Germinal center (tissue), 1 donor: ENCODE measurements around the gene POLR3B.
"Not testable (repeated sequence)": the region's sequence is repeated elsewhere in the genome, so short reads cannot be mapped to it uniquely, and the experiment has no call there.

ENCODE experiments used
- DNase-seq: peaks from one replicate; pipeline ENCODE4 v3.0.0; 2012; ENCODE audit warnings: mixed read lengths, low spot score

The POLR3B gene

DNA sequence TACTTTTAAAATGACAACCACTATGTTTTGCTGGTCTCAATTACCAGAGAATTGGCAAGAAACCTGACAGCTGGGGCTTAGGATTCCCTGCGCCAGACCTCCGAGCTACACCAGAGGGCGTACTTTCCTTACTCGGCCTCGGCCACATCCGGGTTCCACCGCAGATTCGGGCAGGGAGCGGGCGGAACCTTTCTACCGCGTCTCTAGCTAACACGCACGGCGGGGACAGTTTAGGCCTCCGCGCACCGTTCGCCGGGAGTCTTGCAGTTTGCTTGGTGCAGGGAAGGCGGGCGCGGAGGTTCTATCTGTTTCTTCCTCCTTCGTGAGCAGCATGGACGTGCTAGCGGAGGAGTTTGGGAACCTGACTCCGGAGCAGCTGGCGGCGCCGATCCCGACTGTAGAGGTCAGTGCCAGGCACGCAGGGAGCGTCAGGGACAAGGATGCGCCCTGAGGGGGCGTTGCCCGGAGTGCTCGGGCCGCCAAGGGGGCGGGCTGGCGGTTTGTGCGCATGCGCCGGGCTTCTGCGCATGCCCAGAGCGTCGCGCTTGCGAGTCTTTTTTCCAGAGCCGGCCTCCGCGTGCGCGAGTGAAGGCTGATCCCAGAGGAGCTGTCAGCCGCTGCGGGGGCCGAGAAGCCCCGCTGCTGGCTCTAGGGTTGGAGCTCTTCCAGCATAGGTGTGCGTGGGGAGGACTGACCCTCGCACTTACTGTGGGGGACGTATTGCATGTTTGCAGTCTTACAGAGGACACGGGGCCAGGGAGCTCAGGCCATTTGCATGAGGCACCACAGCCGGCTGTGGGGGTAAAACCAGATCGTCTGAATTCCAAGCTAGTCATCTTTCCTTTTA, at the start of gene POLR3B:
POLR3B (plus strand) TSS at position 200 of the 847 bp plus-strand sequence; CDS start at position 332, 132 bp downstream.
- DNase-seq, result peak; percentile 95

DNA sequence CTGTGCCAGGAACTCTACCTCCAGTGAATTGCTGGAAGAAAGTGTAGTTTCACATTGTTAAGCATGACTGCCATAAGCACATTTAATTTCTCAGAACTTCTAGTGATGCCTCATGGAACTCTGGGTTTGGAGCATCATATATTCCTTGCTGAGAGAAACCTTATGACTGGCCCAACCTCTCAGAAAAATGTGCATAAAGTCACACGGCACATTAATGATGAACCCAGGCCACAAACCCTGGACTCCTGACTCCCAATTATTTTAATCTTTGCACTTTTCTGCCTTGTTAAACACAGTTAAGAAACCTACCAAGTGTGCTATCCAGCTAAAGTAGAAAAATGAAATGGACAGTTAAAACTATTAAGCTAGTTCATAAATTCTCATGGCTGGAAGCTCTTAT, 49.4 kb upstream of the POLR3B start:
- DNase-seq, result no peak

DNA sequence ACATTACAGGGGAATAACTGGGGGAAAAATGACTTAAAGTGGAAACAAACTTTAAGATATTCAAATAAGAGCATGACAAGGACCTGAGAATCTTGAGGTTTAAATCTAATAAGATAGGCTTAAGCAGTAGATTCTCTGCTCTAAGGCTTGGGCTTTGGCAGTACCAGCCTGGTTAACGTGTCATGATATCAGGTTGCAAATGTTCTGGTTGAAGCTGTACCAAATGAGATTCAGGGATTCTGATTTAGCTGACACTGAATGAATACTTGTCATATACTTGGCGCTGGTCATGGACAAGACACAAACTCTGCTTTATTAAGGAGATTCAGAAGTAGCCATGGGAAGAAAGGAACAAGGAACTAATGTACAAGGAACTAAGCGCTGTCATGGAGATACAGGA, 48.9 kb upstream of the POLR3B start:
- DNase-seq, result no peak

DNA sequence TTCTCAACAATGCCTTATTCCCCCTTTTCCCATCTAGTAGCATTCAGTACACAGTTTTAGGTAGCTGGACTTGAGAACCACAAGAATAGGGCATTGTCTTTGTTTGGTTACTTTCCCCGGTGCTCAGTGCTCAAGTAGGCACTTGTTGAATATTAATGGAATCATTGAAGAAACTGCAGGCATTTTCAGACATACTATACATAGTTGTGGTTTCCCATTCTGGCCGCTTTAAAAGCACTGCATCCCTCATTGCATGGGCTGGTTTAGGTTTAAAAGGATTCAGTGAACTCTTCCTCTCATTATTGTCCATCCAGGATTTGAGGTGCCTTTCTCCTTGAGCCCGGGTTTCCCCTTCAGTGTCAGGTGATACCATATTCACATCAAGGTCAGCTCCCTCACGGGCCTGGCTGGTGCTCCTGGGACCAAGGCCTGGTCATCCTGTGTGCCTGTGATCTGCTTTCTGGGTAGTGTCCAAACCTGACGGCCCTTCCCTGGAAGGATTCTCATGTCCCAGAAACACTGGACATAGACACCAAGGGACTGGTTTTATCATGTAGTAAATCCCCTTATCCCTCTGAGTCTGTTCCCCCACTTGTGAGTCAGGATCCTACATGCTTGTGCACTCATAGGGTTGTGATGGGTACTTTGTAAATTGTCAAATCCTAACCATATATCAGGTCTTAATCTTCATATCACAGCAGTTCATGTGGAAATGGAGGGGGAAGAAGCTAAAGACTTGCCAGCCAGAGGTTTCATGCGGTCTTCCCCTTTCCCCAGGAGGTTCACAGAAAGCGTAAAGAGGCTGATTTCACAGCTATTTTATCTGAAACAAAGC, 47.7 kb upstream of the POLR3B start:
- DNase-seq, result no peak

DNA sequence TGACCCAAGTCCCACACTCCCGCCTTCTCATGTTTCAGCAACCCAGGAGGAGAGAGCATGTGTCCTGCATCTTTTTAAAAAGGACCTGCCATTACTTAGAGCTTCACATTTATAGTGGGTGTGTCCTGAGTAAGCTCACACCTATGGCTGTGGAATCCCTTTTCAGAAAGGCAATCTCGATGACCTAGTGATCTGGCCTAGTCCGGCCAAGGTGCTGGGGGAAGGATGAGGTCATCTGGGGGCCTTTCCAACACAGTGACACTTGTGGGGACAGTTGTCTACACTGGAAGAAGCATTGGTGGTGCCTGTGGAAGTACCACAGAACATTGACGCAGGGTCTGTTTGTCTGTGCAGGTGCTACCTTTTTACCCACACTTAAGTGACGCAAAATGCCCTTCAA, 46.9 kb upstream of the POLR3B start:
- DNase-seq, result no peak

DNA sequence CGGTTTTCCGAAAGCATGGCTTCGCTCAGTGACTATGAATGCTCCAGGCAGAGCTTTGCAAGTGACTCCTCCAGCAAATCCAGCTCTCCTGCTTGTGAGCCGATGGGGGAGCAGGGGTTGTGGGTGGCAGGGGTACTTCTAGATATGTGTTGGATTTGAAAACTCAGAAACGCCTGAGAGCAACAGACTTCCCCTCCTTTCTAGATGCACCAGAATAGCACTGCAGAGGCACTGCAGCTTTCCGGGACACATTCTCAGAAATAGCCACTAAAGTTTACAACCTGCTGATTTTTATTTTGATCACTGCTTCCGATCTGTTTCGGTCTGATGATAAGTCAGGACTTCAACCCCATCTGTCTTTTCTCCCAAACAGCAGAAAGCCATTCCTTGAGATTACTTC, 46.4 kb upstream of the POLR3B start:
- DNase-seq, result no peak

DNA sequence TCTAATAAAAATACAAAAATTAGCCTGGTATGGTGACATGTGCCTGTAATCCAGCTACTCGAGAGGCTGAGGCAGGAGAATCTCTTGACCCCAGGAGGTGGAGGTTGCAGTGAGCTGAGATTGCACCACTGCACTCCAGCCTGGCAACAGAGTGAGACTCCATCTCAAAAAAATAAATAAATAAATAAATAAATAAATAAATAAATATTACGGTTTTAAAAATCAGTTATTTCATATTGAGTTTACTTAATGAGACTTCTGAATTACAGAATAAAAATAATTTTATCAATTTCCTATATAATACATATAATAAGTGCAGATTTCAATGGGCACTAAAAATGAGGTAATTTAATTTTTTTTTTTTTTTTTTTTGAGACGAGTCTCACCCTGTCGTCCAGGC, 44.1 kb upstream of the POLR3B start:
- DNase-seq, result not testable (repeated sequence)

- no peak for DNase-seq
These were observed 42.0 kb upstream of the POLR3B start for GRCh38 chr12:106315523-106315922.

DNA sequence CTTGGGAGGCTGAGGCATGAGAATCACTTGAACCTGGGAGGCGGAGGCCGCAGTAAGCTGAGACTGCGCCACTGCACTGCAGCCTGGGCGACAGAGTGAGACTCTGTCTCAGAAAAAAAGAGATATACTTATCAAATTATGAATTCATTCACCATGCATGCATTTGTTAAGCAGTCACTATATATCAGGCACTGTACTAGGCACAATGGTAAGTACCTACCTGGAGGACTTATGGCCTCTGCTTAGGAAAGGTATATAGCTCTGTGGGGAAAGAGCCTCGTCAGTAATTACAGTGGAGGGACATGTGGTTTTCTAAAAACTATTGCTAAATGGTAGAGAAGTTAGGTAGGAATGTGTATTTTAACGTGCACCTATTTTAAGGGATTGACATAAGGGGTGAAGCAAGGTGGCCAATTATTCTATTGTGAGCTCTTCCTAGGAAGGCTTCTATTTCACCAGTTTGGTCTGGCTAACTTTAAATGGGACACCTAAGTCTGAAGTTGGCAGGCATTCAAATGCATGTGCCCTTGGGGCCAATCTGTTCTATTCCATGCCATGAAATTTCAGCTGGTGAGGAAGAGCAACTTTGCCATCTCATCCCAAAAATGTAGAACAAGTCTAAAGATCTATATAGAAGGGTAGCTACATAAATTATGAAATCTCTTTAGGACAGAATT, 40.0 kb upstream of the POLR3B start:
- no peak for DNase-seq

GRCh38 chr12:106321139-106321850, 36.3 kb upstream of the POLR3B start:
- no peak for DNase-seq

GRCh38 chr12:106323537-106323936, 34.0 kb upstream of the POLR3B start:
- no peak for DNase-seq

DNA sequence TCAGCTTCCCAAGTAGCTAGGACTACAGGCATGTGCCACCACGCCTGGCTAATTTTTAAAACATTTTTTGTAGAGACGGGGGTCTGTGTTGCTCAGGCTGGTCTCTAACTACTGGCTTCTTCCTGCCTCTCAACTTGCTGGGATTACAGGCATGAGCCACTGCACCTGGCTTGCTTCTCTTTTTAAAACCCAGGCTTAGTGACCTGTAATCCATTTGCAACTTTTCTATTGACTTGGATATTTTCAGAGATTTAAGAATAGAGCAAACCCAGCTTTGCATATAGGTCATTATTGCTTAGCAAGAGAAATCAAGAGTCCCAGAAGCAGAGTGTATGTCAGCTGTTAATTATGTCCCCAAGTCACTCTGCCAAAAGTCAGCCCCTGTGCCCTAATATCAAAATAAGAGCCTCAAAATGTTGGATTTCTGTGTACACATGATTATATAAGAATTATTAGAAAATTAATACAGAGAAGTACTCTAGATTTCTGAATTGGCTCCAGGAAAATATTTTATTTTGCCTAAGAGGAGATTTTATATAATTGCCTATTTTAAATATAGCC, 30.2 kb upstream of the POLR3B start:
- no peak for DNase-seq

GRCh38 chr12:106328735-106329134, 28.8 kb upstream of the POLR3B start:
- DNase-seq, result no peak

GRCh38 chr12:106329231-106329982, 28.1 kb upstream of the POLR3B start:
- no peak for DNase-seq

DNA sequence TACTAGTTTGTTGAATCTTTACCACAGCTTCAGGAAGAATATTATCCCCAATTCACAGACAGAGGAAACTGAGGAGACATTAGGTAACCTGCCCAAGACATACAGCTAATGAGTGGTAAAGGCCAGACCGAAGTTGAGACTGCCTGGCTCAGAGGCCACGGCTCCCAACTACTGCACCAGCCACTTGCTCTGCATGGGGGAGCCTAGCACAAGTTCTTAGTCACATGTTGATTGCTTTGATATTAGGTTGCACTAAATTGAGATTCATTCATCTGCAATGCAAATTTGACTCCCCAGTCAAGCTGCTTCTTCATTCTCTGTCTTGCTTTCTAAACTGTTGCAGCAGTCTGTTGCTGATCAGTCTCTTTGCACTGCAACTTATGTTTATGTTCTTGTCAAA, 25.9 kb upstream of the POLR3B start:
- peak; percentile 59 for DNase-seq

- DNase-seq, result no peak
These were observed 25.0 kb upstream of the POLR3B start for GRCh38 chr12:106332536-106332935.

- DNase-seq, result no peak
These were observed 24.5 kb upstream of the POLR3B start for GRCh38 chr12:106333010-106333409.

GRCh38 chr12:106333756-106334155, 23.8 kb upstream of the POLR3B start:
- DNase-seq, result no peak

GRCh38 chr12:106341086-106341877, 16.3 kb upstream of the POLR3B start:
- DNase-seq, result no peak
